Activated CD8-positive, alpha-beta memory T cell treated with anti-CD3 and anti-CD28 coated beads, Interleukin-2, amount 10 ng/mL, durations not matched to agents 7 days and 5 days (primary cell): ENCODE measurements around the gene PPP2R5C. TPM values are rescaled to one million over a fixed set of nuclear protein-coding genes. Genes with fewer than 3 reads are reported as not detected.

Source experiments
- ATAC-seq: fragments of 150-1000 bp; cut with Tn5 transposase; one replicate; pipeline ENCODE4 v1.10.0; 2021; ENCODE audit warnings: moderate library complexity
- CTCF ChIA-PET: fragments of 350-600 bp; sonication (Branson Sonifier 250); formaldehyde crosslinking; loops from one replicate; lab custom pipeline; 2021; ENCODE audit warnings: antibody characterized with exemption; lab: Charles Lee
- DNase-seq: peaks from one replicate; pipeline ENCODE4 v3.0.0-alpha.2; 2020
- H3K27ac Mint-ChIP-seq: one replicate; pipeline ENCODE4 v1.8.0; 2021; ENCODE audit warnings: mild to moderate bottlenecking, mixed read lengths
- H3K27me3 Mint-ChIP-seq: one replicate; pipeline ENCODE4 v1.8.0; 2021; ENCODE audit warnings: mixed read lengths
- H3K36me3 Mint-ChIP-seq: one replicate; pipeline ENCODE4 v1.8.0; 2021; ENCODE audit warnings: mild to moderate bottlenecking, mixed read lengths
- H3K4me1 Mint-ChIP-seq: one replicate; pipeline ENCODE4 v1.8.0; 2021; ENCODE audit warnings: mixed read lengths
- H3K4me3 Mint-ChIP-seq: one replicate; pipeline ENCODE4 v1.8.0; 2021; ENCODE audit warnings: mild to moderate bottlenecking, moderate library complexity, mixed read lengths
- H3K9me3 Mint-ChIP-seq: one replicate; pipeline ENCODE4 v1.8.0; 2022; ENCODE audit warnings: low read depth, mixed read lengths
- total RNA-seq, 2 experiments: library from RNA; stranded (reverse); gene quantifications; one replicate each; pipeline ENCODE4 v1.2.3, GENCODE V29; 2021

PPP2R5C gene
- total RNA-seq, 2 experiments from 2014 or later = 213 to 234 TPM

DNA sequence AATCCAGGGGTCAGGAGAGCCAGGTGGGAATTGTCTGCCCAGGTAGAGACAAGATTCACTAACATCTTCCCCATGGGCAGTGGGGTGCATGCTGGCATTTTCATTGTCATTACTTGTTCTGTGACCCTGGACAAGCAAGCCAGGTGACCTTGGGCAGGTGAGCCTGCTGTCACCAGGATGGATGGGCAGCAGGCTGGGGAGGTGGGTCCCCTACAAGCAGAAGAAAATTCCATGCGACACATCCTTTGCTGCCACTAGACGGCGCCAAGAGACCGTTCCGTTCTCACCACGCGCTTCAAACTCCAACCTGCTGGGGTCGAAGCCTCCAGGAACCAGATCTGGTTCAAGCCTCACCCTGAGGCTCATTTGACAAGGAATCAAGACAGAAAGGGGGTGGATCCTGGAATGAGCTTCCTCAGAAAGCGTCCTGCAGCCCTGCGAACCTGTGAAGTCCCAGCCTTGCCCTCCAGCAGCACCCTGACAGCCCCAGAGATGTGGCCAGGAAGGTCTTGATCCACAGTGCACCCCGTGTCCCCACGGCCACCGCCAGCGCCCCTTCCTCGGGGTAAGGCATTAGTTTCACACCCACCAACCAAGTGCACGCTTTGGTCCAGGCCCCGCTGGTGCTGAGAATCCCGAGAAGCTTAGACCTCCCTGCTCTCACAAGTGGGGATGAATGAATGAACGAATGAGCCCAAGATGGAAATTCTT is 199.7 kb downstream of the PPP2R5C start:
- Mint-ChIP-seq H3K9me3 (no peaks in the 10 kb centered on the region), H3K27me3 (peaks cover 2% of the 10 kb centered on the region), H3K27ac (no peak overlapping the region), H3K4me3 (no peak overlapping the region), H3K4me1 (peaks cover 27% of the 10 kb centered on the region), H3K36me3 (no peaks in the 10 kb centered on the region)
- CTCF ChIA-PET = interaction anchor here (0.6 to 4.8 kb wide), 23 partner anchors 8 to 356 kb away, joined by 3 to 51 read pairs (median 5); no protein-coding TSS in a partner anchor
- ATAC-seq (peak; percentile 20), DNase-seq (peak; percentile 86)

- DNase-seq (no peak), ATAC-seq (no peak)
- Mint-ChIP-seq H3K27ac (no peak overlapping the region), H3K9me3 (no peaks in the 10 kb centered on the region), H3K27me3 (peaks cover 2% of the 10 kb centered on the region), H3K36me3 (no peaks in the 10 kb centered on the region), H3K4me1 (peaks cover 31% of the 10 kb centered on the region), H3K4me3 (no peak overlapping the region)
- CTCF ChIA-PET = interaction anchor here (0.6 to 4.8 kb wide), 21 partner anchors 9 to 356 kb away, joined by 3 to 51 read pairs (median 5); no protein-coding TSS in a partner anchor
Measured at GRCh38 chr14:101961746-101962502, 200.4 kb downstream of the PPP2R5C start.

- no peaks in the 10 kb centered on the region for H3K9me3 Mint-ChIP-seq
- no peak overlapping the region for H3K4me3 Mint-ChIP-seq
- CTCF ChIA-PET = interaction anchor here (0.6 to 4.8 kb wide), 11 partner anchors 9 to 355 kb away, joined by 3 to 51 read pairs (median 8); no protein-coding TSS in a partner anchor
- peaks cover 1% of the 10 kb centered on the region for H3K36me3 Mint-ChIP-seq
- peaks cover 2% of the 10 kb centered on the region for H3K27me3 Mint-ChIP-seq
- ATAC-seq (no peak), DNase-seq (peak; percentile 42)
- H3K4me1 Mint-ChIP-seq = peaks cover 33% of the 10 kb centered on the region
- H3K27ac Mint-ChIP-seq = no peak overlapping the region
Measured at GRCh38 chr14:101962503-101962874, 201.0 kb downstream of the PPP2R5C start.

DNA sequence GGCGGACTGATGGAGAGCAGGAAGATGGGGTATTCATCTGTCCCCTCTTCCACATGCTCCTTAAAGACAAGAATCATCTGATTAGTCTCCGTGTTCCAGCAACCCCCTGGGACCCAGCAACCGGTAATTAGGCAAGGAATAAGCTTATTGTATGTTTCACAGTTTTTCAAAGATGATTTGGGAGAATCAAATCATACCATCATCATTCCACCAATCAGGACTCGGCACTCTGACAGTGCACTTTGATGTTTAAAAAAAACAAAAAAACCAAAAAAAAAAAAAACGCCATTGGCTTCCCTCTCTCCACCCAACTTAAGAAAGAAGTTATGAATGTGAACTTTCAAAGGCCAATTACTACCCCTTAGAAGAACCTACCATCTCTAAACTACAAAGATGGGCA is 201.5 kb downstream of the PPP2R5C start:
- peaks cover 4% of the 10 kb centered on the region for H3K36me3 Mint-ChIP-seq
- ATAC-seq (no peak), DNase-seq (no peak)
- CTCF ChIA-PET = interaction anchor here (0.7 to 4.8 kb wide), 5 partner anchors 15 to 351 kb away, joined by 4 to 51 read pairs (median 15); no protein-coding TSS in a partner anchor
- peaks cover 2% of the 10 kb centered on the region for H3K27me3 Mint-ChIP-seq
- H3K4me3 Mint-ChIP-seq = no peak overlapping the region
- H3K9me3 Mint-ChIP-seq = no peaks in the 10 kb centered on the region
- H3K4me1 Mint-ChIP-seq = peaks cover 38% of the 10 kb centered on the region
- H3K27ac Mint-ChIP-seq = no peak overlapping the region

GRCh38 chr14:101963656-101964296 is 202.3 kb downstream of the PPP2R5C start:
- peaks cover 10% of the 10 kb centered on the region for H3K36me3 Mint-ChIP-seq
- no peaks in the 10 kb centered on the region for H3K9me3 Mint-ChIP-seq
- H3K4me3 Mint-ChIP-seq = peak overlapping the region; percentile 57
- CTCF ChIA-PET = interaction anchor here (0.5 to 4.8 kb wide), 5 partner anchors 16 to 633 kb away, joined by 3 to 51 read pairs (median 9); no protein-coding TSS in a partner anchor
- DNase-seq = no peak
- H3K27me3 Mint-ChIP-seq = peaks cover 2% of the 10 kb centered on the region
- peak overlapping the region; percentile 70 for H3K27ac Mint-ChIP-seq
- peaks cover 43% of the 10 kb centered on the region for H3K4me1 Mint-ChIP-seq
- ATAC-seq = no peak

DNA sequence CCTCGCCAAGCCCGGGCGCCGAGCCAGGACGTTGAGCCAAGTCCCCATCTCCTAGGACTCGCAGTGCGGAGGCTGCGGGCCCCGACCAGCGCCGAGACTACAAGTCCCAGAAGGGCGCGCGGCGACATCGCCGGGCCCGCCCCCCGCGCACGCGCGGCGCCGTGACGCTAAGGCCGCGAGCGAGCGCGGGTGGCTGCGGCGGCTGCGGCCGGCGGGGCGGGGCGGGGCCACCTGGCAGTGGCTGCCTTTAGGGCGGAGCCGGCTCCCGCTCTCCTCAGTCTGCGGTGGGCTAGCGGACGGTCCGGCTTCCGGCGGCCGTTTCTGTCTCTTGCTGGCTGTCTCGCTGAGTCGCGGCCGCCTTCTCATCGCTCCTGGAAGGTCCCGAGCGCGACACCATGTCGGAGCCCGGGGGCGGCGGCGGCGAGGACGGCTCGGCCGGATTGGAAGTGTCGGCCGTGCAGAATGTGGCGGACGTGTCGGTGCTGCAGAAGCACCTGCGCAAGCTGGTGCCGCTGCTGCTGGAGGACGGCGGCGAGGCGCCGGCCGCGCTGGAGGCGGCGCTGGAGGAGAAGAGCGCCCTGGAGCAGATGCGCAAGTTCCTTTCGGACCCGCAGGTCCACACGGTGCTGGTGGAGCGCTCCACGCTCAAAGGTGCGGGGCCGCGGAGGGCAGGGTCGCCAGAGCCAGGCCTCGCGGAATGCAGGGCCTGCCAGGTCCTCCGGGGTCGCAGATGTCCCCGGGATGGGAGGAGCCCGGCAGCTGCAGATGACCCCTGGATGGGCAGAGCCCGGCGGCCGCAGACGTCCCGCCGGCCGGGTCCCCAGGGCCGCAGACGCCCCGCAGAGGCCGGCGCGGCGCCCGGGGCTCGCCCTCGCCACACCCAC is 203.0 kb downstream of the PPP2R5C start, which contains the start of gene DYNC1H1:
TSS of gene DYNC1H1 (plus strand) at position 277 of the 884 bp plus-strand sequence. CDS start at position 396, 119 bp downstream.
- Mint-ChIP-seq H3K4me3 (peak within 1 kb of the TSS; percentile 88), H3K36me3 (peaks cover 13% of the 10 kb centered on the region), H3K4me1 (peaks cover 47% of the 10 kb centered on the region), H3K9me3 (no peaks in the 10 kb centered on the region), H3K27me3 (peaks cover 2% of the 10 kb centered on the region), H3K27ac (peak within 1 kb of the TSS; percentile 92)
- ATAC-seq (peak; percentile 86), DNase-seq (peak; percentile 92)
- CTCF ChIA-PET = interaction anchor here (0.5 to 3.6 kb wide), 10 partner anchors 10 to 633 kb away, joined by 3 to 15 read pairs (median 4); no protein-coding TSS in a partner anchor

- H3K36me3 Mint-ChIP-seq = peaks cover 17% of the 10 kb centered on the region
- CTCF ChIA-PET = interaction anchor here (0.9 to 3.6 kb wide), 10 partner anchors 9 to 355 kb away, joined by 3 to 15 read pairs (median 4); partner anchors contain the start of gene ZNF839
- H3K27me3 Mint-ChIP-seq = peaks cover 2% of the 10 kb centered on the region
- ATAC-seq (peak; percentile 61), DNase-seq (peak; percentile 87)
- peak overlapping the region; percentile 88 for H3K4me3 Mint-ChIP-seq
- H3K4me1 Mint-ChIP-seq = peaks cover 48% of the 10 kb centered on the region
- peak overlapping the region; percentile 89 for H3K27ac Mint-ChIP-seq
- no peaks in the 10 kb centered on the region for H3K9me3 Mint-ChIP-seq
Measured at GRCh38 chr14:101965181-101965544, 203.7 kb downstream of the PPP2R5C start.

DNA sequence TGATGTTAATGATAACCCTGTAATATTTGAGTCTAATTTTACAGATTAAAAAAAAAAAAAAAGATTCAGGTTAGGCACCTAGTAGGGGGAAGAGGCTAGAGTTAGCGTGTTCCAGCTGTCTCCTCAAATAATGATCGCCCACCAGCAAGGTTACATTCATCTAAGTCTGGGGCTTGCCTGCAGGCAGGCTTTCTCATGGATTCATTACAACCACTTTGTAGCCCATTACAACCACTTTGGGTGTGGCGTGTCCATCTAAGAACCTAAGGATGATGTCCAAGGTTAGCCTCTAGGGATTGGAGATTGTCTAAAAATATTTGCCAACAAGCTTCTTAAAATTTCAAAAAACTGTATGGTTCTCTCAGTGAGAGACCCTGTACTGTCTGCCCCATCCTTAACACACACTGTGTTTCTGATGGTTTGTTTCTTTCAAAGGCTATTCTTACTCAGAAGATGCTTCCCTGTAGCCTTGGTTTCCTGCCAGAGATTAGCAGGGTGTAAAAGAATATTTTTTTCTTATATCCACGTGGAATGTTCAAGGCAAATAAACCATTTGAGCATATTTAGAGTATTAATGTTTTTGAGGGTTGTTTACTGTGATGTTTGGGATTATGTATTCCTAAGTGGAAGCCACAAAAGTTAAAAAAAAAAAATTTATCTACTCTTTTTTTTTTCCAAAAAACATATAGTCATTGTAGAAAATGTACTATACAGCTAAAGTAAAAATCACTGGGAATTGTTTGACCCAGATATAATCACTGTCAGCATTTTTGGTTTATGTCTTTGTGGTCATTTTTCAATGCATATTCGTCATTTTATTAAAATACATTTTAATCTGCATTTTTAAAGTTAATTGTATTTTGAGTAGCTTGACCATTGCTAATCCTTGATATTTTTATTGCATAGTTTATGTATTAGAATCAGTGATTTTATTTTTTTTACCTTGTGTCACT is 204.5 kb downstream of the PPP2R5C start:
- Mint-ChIP-seq H3K4me1 (peaks cover 44% of the 10 kb centered on the region), H3K27me3 (peaks cover 2% of the 10 kb centered on the region), H3K36me3 (peaks cover 21% of the 10 kb centered on the region), H3K27ac (peak overlapping the region; percentile 89), H3K4me3 (peak overlapping the region; percentile 88), H3K9me3 (no peaks in the 10 kb centered on the region)
- ATAC-seq (no peak), DNase-seq (no peak)
- CTCF ChIA-PET = interaction anchor here (0.9 to 3.6 kb wide), 12 partner anchors 8 to 354 kb away, joined by 3 to 15 read pairs (median 4); partner anchors contain the start of gene ZNF839

GRCh38 chr14:101966742-101967141 is 205.2 kb downstream of the PPP2R5C start:
- Mint-ChIP-seq H3K36me3 (peaks cover 21% of the 10 kb centered on the region), H3K27me3 (no peaks in the 10 kb centered on the region), H3K4me3 (peak overlapping the region; percentile 35), H3K9me3 (no peaks in the 10 kb centered on the region), H3K4me1 (peaks cover 43% of the 10 kb centered on the region), H3K27ac (peak overlapping the region; percentile 54)
- CTCF ChIA-PET = interaction anchor here (1.6 to 3.6 kb wide), 3 partner anchors 130 to 347 kb away, joined by 3 to 15 read pairs (median 8); no protein-coding TSS in a partner anchor
- ATAC-seq (no peak), DNase-seq (no peak)

DNA sequence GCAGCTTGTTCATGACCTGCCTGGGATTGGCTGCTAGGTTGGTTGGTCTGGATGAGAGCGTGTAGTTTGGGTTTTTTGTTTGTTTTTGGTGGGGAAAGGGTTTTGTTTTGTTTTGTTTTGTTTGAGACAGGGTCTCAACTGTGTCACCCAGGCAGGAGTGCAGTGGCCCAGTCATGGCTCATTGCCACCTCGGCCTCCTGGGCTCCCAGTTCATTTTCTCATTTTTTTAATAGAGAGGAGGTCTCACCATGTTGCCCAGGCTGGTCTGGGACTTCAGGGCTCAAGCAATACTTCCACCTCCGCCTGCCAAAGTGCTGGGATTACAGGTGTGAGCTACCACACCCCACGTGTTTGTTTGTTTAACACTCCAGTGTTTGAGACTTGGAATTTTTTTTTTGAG is 206.7 kb downstream of the PPP2R5C start:
- Mint-ChIP-seq H3K36me3 (peaks cover 21% of the 10 kb centered on the region), H3K27ac (peak overlapping the region; percentile 26), H3K4me3 (no peak overlapping the region), H3K9me3 (no peaks in the 10 kb centered on the region), H3K4me1 (peaks cover 56% of the 10 kb centered on the region), H3K27me3 (no peaks in the 10 kb centered on the region)
- DNase-seq (no peak), ATAC-seq (no peak)
- CTCF ChIA-PET = interaction anchor here (2.6 to 3.6 kb wide), 2 partner anchors 129 to 346 kb away, joined by 8 to 15 read pairs; no protein-coding TSS in a partner anchor

DNA sequence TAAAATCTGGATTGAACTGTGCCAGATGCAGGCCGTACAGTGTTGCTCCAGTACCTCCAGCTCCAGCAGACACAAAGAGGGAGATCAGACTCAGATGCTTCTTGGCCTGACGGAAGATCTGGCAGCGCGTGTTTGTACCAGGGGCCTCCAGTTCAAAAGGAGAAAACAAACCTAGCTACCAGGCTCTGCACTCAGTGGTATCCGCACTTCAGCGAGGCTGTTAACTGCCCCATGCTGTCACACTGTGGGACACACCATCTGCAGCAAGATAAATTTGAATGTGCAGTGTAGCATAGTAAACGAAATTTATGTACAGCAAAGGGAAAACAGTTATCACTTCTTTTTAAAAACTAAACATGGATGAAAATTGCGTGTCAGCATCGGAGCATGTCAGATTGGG is 208.0 kb downstream of the PPP2R5C start:
- Mint-ChIP-seq H3K36me3 (peaks cover 21% of the 10 kb centered on the region), H3K27me3 (no peaks in the 10 kb centered on the region), H3K4me1 (peaks cover 51% of the 10 kb centered on the region), H3K9me3 (no peaks in the 10 kb centered on the region), H3K4me3 (no peak overlapping the region), H3K27ac (peak overlapping the region; percentile 45)
- CTCF ChIA-PET = interaction anchor here (0.7 to 2.6 kb wide), 4 partner anchors 9 to 344 kb away, joined by 3 to 8 read pairs (median 4); no protein-coding TSS in a partner anchor
- ATAC-seq (no peak), DNase-seq (peak; percentile 12)
